IPS DF 6.9 (cell line): Measurements from ENCODE around the gene CACNG8.
"Not testable (repeated sequence)": the region's sequence is repeated elsewhere in the genome, so short reads cannot be mapped to it uniquely, and the experiment has no call there.

Source experiments
- DNase-seq: peaks from one replicate; pipeline ENCODE4 v3.0.0-alpha.2; 2013; ENCODE audit warnings: low read depth, low spot score
- H3K27ac ChIP-seq: one replicate; pipeline ENCODE4 v1.5.1; 2013; ENCODE audit warnings: low read length, control low read depth
- H3K27me3 ChIP-seq: 2 replicates; pipeline ENCODE4 v1.6.1; 2013; ENCODE audit warnings: mild to moderate bottlenecking, low read length; ENCODE audit not compliant: control insufficient read depth, insufficient read depth
- H3K36me3 ChIP-seq: 2 replicates; pipeline ENCODE4 v1.6.1; 2013; ENCODE audit warnings: low read length; ENCODE audit not compliant: control insufficient read depth, insufficient read depth
- H3K4me1 ChIP-seq: 2 replicates; pipeline ENCODE4 v1.6.1; 2013; ENCODE audit warnings: low read length; ENCODE audit not compliant: control insufficient read depth, insufficient read depth
- H3K4me3 ChIP-seq: 2 replicates; pipeline ENCODE4 v1.5.1; 2013; ENCODE audit warnings: mild to moderate bottlenecking, low read length
- H3K9me3 ChIP-seq: 2 replicates; pipeline ENCODE4 v1.6.1; 2013; ENCODE audit warnings: low read length, inconsistent platforms; ENCODE audit not compliant: control insufficient read depth, insufficient read depth
- WGBS: extraction: QIAGEN DNeasy Blood & Tissue Kit; methylation state at CpG from one replicate; pipeline ENCODE4 v1.1.7; 2013; ENCODE audit warnings: mixed read lengths, missing lambda C conversion rate; ENCODE audit not compliant: insufficient read length, insufficient coverage; 5-methylcytosine and 5-hydroxymethylcytosine counted together

CACNG8 gene

DNA sequence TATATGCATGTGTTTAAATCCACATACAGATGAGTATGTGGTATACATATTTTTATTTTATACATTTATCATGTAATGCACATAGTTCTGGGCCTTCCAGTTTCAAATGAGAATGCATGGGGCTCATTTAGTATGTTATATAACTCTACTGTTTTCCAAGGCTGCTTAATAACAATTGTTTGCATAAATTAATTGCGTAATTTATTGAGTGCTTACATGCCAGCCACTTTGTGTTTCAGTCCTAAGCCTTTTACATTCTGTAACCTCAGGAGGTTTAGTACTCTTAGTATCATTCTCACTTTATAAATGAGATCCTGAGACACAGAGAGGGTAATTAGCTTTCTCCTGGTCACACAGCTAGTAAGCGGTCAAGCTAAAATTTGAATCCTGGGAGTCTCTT is 16.7 kb upstream of the CACNG8 start:
- Histone ChIP-seq H3K27ac (no peak overlapping the region), H3K9me3 (no peaks in the 10 kb centered on the region), H3K27me3 (no peaks in the 10 kb centered on the region), H3K4me1 (no peaks in the 10 kb centered on the region; the same call in 1 of the 2 replicates), H3K36me3 (no peaks in the 10 kb centered on the region), H3K4me3 (no peak overlapping the region)
- WGBS = no CpG with 5 or more reads among the region's 2 CpGs
- no peak for DNase-seq

DNA sequence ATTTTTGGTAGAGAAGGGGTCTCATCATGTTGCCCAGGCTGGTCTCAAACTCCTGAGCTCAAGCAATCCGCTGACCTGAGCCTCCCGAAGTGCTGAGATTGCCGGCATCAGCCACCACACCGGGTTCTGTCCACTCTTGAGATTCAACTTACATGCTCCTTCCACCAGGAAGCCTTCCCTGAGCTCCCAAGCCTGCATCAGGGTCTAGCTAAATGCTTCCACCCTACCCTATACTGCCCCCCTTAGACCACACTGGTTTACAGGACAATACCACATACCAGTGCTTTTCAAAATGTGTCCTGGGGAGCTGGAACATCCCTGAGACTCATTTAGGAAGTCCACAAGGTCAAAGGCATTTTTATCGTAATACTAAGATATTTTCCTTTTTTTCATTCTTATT is 15.1 kb upstream of the CACNG8 start:
- H3K27me3 ChIP-seq = no peaks in the 10 kb centered on the region
- DNase-seq = peak; percentile 78
- no peak overlapping the region for H3K27ac ChIP-seq
- H3K4me3 ChIP-seq = no peak overlapping the region
- no peaks in the 10 kb centered on the region; the same call in 1 of the 2 replicates for H3K4me1 ChIP-seq
- no peaks in the 10 kb centered on the region for H3K36me3 ChIP-seq
- whole genome bisulfite sequencing = no CpG with 5 or more reads among the region's 5 CpGs
- H3K9me3 ChIP-seq = no peaks in the 10 kb centered on the region

DNA sequence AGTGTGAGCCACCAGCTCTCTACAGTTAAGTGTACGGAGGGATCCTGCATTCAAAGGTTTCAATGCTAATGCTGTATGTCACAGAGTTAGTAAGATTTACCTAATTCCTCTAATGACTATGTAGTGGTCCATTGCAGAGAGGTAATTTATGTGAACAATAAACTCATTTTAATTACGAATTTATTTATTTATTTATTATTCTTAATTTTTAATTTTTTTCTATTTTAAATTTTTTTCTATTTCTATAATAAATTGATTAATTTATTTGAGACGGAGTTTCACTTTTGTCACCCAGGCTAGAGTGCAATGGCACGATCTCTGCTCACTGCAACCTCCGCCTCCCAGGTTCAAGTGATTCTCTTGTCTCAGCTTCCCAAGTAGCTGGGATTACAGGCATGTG is 14.1 kb upstream of the CACNG8 start:
- H3K9me3 ChIP-seq, H3K27me3 ChIP-seq, H3K27ac ChIP-seq, DNase-seq, H3K36me3 ChIP-seq, H3K4me3 ChIP-seq, H3K4me1 ChIP-seq: not testable (repeated sequence)
- WGBS = no CpG with 5 or more reads among the region's 5 CpGs

DNA sequence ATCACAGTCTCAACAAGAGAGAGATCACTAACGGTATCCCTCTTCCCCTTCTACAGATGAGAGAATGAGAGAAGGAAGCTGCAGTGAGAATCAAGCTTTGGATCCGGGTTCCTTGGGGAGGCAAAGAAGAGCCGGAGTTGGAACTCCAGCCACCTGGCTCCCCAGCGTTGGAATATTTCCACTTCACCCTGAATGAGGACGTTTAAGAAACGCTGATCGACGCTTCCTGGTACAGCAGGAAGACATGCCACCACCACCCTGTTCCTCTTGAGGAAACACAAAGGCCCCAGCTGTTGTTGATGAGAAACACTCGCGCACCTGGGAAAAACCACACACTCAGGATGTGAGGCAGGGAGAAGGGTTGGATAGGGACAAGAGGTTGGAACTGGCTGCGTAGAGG is 11.3 kb upstream of the CACNG8 start:
- Histone ChIP-seq H3K27ac (no peak overlapping the region), H3K4me1 (no peaks in the 10 kb centered on the region), H3K9me3 (no peaks in the 10 kb centered on the region), H3K4me3 (no peak overlapping the region), H3K27me3 (no peaks in the 10 kb centered on the region), H3K36me3 (no peaks in the 10 kb centered on the region)
- WGBS = no CpG with 5 or more reads among the region's 11 CpGs
- DNase-seq = no peak

DNA sequence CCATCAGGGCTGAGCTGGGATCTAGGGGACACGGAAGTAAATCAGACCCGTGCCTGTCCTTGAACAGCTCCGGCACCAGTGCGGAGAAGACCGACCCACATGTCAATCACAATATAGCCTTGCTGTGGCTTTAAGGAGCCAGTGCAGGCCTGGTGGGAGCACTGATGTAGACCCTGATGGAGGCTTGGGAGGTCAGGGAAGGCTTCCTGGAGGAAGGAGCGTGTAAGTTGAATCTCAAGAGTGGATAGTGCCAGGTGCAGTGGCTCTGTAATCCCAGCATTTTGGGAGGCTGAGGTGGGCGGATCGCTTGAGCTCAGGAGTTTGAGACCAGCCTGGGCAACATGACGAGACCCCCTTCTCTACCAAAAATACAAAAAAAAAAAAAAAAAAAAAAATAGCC is 10.8 kb upstream of the CACNG8 start:
- H3K27me3 ChIP-seq = no peaks in the 10 kb centered on the region
- no peaks in the 10 kb centered on the region for H3K9me3 ChIP-seq
- H3K4me3 ChIP-seq = no peak overlapping the region
- H3K36me3 ChIP-seq = no peaks in the 10 kb centered on the region
- H3K4me1 ChIP-seq = peaks cover under 1% of the 10 kb centered on the region; the same call in 1 of the 2 replicates
- no peak for DNase-seq
- no peak overlapping the region for H3K27ac ChIP-seq
- WGBS = no CpG with 5 or more reads among the region's 9 CpGs

DNA sequence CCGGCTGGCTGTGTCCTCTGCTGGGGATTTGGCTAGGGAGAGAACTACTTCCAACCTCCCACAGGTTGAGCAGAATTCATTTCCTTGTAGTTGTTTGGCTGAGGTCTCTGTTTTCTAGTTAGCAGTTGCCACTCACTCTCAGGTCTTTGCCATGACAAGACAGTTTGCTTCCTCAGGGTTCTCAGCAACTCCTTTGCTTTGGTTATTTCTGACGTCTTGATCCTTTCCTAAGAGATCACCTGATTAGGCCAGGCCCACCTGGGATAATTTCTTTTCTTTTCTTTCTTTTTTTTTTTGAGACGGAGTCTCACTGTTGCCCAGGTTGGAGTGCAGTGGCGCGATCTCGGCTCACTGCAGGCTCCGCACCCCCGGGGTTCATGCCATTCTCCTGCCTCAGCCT is 9.4 kb upstream of the CACNG8 start:
- DNase-seq = no peak
- no CpG with 5 or more reads among the region's 8 CpGs for WGBS
- Histone ChIP-seq H3K4me3 (no peak overlapping the region), H3K27me3 (no peaks in the 10 kb centered on the region), H3K27ac (no peak overlapping the region), H3K36me3 (no peaks in the 10 kb centered on the region), H3K9me3 (no peaks in the 10 kb centered on the region), H3K4me1 (peaks cover 2% of the 10 kb centered on the region; the same call in 1 of the 2 replicates)

DNA sequence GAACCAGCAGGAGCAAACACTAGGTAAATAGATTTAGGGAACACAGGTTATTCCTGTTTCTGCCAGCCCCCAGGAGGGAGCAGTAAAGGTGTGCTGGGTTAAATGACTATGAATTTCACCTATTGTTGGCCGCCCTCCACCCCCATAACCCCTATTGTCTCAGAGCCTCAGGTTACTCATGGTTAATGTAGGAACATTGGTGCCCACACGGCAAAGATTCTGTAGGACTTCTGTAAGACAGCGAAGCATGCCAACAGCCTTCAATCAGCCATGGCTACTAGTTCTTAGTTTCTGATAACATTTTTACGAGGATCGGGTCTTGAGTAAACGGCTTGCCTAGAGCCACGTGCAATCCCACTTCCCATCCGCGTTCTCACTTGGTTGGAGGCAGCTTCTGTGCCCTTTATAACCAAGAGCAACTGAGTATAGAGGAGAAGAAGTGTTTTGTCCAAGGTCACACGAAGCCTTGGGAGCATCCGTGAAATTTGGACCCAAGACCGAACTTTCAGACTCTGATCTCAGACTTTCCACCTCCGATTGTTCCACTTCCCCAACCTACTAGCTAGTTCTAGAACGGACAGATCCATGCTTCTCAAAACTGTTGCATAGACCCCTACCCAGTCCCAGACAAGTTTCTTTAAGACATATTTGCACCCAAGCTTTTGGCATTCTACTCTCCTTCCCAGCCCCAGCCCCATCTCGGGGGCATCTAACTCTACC is 5.1 kb upstream of the CACNG8 start:
- H3K4me1 ChIP-seq = peaks cover 3% of the 10 kb centered on the region; the same call in 1 of the 2 replicates
- no peak for DNase-seq
- H3K4me3 ChIP-seq = peak overlapping the region; percentile 3; the same call in 1 of the 2 replicates

DNA sequence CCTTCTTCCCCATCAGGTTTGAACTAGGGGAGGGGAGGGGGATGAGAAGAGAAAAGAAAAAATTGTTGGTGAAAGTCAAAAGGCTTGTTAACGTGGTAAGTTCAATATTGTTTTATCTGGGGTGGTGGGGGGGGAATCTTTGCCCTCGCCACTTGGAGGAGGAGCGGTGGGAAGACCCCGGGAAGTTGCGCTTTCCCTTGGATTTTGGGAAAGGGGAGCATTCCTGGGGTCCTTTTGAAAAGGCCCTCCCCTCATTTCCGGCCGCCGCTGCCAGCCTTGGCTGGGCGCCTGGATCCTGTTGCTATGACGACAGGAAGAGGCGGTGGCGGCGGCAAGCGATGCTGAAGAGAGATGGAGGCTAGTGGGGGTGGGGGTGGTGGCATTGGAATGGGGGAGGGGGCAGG is 4.6 kb upstream of the CACNG8 start:
- H3K4me1 ChIP-seq = peaks cover 3% of the 10 kb centered on the region; the same call in 1 of the 2 replicates
- H3K27me3 ChIP-seq = no peaks in the 10 kb centered on the region
- no peak overlapping the region for H3K27ac ChIP-seq
- 100% methylated on average over 1 of the region's 14 CpGs for WGBS
- no peaks in the 10 kb centered on the region for H3K36me3 ChIP-seq
- H3K9me3 ChIP-seq = no peaks in the 10 kb centered on the region
- H3K4me3 ChIP-seq = peak overlapping the region; percentile 3; the same call in 1 of the 2 replicates
- no peak for DNase-seq

More for the DNA sequence above, 5.1 kb upstream of the CACNG8 start:
- H3K27ac ChIP-seq = no peak overlapping the region
- H3K27me3 ChIP-seq = no peaks in the 10 kb centered on the region
- no CpG with 5 or more reads among the region's 15 CpGs for WGBS
- H3K36me3 ChIP-seq = no peaks in the 10 kb centered on the region
- no peaks in the 10 kb centered on the region for H3K9me3 ChIP-seq

DNA sequence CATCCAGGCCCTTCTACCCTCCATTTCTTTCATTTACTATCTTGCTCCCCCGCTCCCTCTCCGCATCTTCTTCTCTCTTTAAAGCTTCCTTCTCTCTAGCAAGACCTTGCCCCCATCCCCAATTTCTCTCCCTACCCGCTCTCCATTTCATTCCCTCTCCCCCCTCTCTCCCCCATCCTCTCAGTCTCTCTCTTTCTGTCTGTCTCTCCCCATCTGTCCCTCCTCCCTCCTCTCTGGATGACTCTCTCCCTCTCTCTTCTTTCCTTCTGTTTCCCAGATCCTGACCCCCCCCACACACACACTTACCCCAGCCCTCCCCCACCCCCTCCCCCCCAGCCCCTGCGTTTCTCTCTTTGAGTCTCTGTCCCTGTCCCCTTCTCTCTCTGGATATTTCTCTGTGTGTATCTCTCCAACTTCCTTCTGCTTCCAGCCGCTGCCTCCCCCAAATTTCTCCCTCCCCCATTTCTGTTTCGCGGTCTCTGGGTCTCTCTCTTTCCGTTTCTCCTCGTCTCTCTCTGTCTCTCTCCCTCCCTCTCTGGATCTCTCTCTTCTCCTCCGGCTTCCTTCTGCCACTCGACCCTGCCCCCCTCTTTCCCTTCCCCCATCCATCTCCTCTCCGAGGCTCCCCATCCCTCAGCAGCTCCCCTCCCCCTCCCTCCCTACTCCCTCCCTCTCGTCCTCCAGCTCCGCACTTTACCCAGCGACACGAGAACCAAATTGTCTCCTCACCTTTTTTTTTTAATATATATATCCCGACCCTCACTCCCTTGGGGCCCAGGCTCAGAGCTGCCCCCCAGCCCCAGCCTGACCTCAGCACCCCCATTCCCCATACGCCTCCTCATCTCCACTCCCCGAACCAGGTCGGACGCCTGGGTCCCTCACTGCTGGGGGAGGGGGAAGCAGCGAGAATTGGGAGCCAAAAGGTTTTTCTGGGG is 3.6 kb upstream of the CACNG8 start:
- no CpG with 5 or more reads among the region's 22 CpGs for WGBS
- H3K9me3 ChIP-seq = no peaks in the 10 kb centered on the region
- no peaks in the 10 kb centered on the region for H3K36me3 ChIP-seq
- no peaks in the 10 kb centered on the region for H3K27me3 ChIP-seq
- H3K4me1 ChIP-seq = peaks cover 5% of the 10 kb centered on the region
- peak overlapping the region; percentile 43; the same call in 1 of the 2 replicates for H3K4me3 ChIP-seq
- no peak for DNase-seq
- H3K27ac ChIP-seq = no peak overlapping the region

DNA sequence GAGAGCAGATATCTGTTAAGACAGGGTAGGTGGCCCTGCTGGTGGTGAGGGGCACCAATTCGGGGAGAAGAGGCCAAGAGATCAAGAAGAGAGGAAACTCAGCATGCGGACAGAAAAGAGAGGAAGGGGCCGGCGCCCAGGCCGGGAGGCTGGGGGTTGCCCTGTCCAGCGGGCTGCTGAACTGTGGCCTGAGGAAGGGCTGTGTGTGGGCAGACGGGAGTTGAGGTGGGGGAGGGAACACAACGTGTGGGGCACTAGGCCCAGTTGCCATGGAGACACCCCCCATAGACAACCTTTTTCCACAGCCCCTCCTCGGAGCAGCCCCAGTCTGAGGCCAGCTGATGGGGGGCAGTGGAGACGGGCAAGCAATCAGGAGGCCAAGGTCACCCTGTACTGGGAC is 2.5 kb upstream of the CACNG8 start:
- H3K27ac ChIP-seq = no peak overlapping the region
- H3K36me3 ChIP-seq = peaks cover under 1% of the 10 kb centered on the region; the same call in 1 of the 2 replicates
- no CpG with 5 or more reads among the region's 10 CpGs for WGBS
- no peaks in the 10 kb centered on the region for H3K27me3 ChIP-seq
- H3K4me1 ChIP-seq = peaks cover 5% of the 10 kb centered on the region
- peak overlapping the region; percentile 43; the same call in 1 of the 2 replicates for H3K4me3 ChIP-seq
- DNase-seq = no peak
- no peaks in the 10 kb centered on the region for H3K9me3 ChIP-seq
